Fibroblast of the aortic adventitia (primary cell): ENCODE results near the gene SLC66A2. TPM values are rescaled to one million over a fixed set of nuclear protein-coding genes. Genes with fewer than 3 reads are reported as not detected.

Experiments
- DNase-seq: peaks from one replicate; pipeline ENCODE4 v3.0.0-alpha.2; 2010; ENCODE audit warnings: low read depth
- H3K4me3 ChIP-seq: 2 replicates; pipeline ENCODE4 v1.5.1; 2011; ENCODE audit warnings: low read depth, mild to moderate bottlenecking, control low read depth, low read length, moderate library complexity
- CTCF ChIP-seq: IDR thresholded peaks from 2 replicates; pipeline ENCODE4 v1.5.1; 2011; ENCODE audit warnings: mild to moderate bottlenecking, low read length, control low read depth, inconsistent platforms; ENCODE audit not compliant: insufficient read depth
- total RNA-seq: library from RNA; depleted of rRNA; stranded (reverse); fragments of >200 nt; gene quantifications from 2 replicates; pipeline ENCODE4 v1.2.3, GENCODE V29; 2012; ENCODE audit warnings: low replicate concordance

SLC66A2 gene
- total RNA-seq, 1 donor: 15.6 TPM

- TF ChIP-seq CTCF: no peak
- no peak overlapping the region for H3K4me3 ChIP-seq
- DNase-seq: no peak
These were observed 78.7 kb downstream of the SLC66A2 start for GRCh38 chr18:79872527-79873444.

GRCh38 chr18:79871481-79872091, 79.9 kb downstream of the SLC66A2 start:
- no peak for TF ChIP-seq CTCF
- DNase-seq: no peak
- no peak overlapping the region for H3K4me3 ChIP-seq

GRCh38 chr18:79871026-79871390, 80.4 kb downstream of the SLC66A2 start:
- no peak overlapping the region for H3K4me3 ChIP-seq
- no peak for TF ChIP-seq CTCF
- no peak for DNase-seq

- DNase-seq: no peak
- no peak overlapping the region for H3K4me3 ChIP-seq
- TF ChIP-seq CTCF: no peak
These were observed 81.0 kb downstream of the SLC66A2 start for GRCh38 chr18:79870301-79871025.

GRCh38 chr18:79869591-79870300, 81.7 kb downstream of the SLC66A2 start:
- H3K4me3 ChIP-seq: no peak overlapping the region
- no peak for TF ChIP-seq CTCF
- DNase-seq: no peak

- DNase-seq: no peak
- no peak for TF ChIP-seq CTCF
- no peak overlapping the region for H3K4me3 ChIP-seq
These were observed 82.5 kb downstream of the SLC66A2 start for GRCh38 chr18:79868811-79869541.
